Adrenal gland (tissue), 12 donors: Measurements from ENCODE around the gene MICU1. TPM values are rescaled to one million over a fixed set of nuclear protein-coding genes. Genes with fewer than 3 reads are reported as not detected.
A peak's percentile ranks its signal among the peaks of the same experiment; 100 is the strongest.

ENCODE experiments used
- DNase-seq, 7 donors: peaks; one replicate each; pipeline ENCODE4 v3.0.0-alpha.2; 2019 to 2020
- H3K27ac ChIP-seq, 5 donors: fragments of 200-600 bp; sonication (generic) in 4 of 5; 1 replicate in 3 of 5; 2 replicates in 2 of 5; pipeline versions ENCODE4 v1.5.1 to v1.8.0; 2016 to 2020; ENCODE audit warnings: mild to moderate bottlenecking in 1 of 5
- H3K27me3 ChIP-seq: fragments of 200-600 bp; 2 replicates; pipeline ENCODE4 v1.8.0; 2021
- H3K36me3 ChIP-seq, 2 donors: fragments of 200-600 bp; replicated peaks in 1 of 2; 1 replicate in 1 of 2; 2 replicates in 1 of 2; pipeline versions ENCODE4 v1.5.1 to v1.8.0; 2018 to 2022
- H3K4me1 ChIP-seq, 2 donors: fragments of 200-600 bp; replicated peaks in 1 of 2; 1 replicate in 1 of 2; 2 replicates in 1 of 2; pipeline versions ENCODE4 v1.5.1 to v1.8.0; 2018 to 2021
- H3K4me3 ChIP-seq, 4 donors: fragments of 200-600 bp; sonication (generic) in 3 of 4; one replicate each; pipeline ENCODE4 v1.5.1; 2016 to 2018
- H3K9me3 ChIP-seq, 3 donors: fragments of 200-600 bp; sonication (generic) in 1 of 3; replicated peaks in 1 of 3; 1 replicate in 2 of 3; 2 replicates in 1 of 3; pipeline versions ENCODE4 v1.5.1 to v1.8.0; 2016 to 2021
- POLR2A ChIP-seq, 2 donors: fragments of 450-650 bp; IDR thresholded peaks; one replicate each; pipeline ENCODE4 v1.6.1; 2017; ENCODE audit warnings: antibody characterized with exemption in 2 of 2, mild to moderate bottlenecking in 2 of 2, moderate library complexity in 1 of 2
- WGBS, 4 donors: extraction: QIAGEN DNeasy Blood & Tissue Kit in 2 of 4; methylation state at CpG; one replicate each; pipeline versions ENCODE4 v1.1.5 to v1.1.7; 2013 to 2017; 5-methylcytosine and 5-hydroxymethylcytosine counted together
- intact Hi-C, 2 donors: fragments of 100-400 bp; cut with DNase I; formaldehyde crosslinking; loops; one replicate each; pipeline versions ENCODE4 v1.14.1 to v1.15.0; 2022 to 2023
- polyA plus RNA-seq, 3 donors: library from polyadenylated mRNA; stranded (reverse); fragments of 200-250 nt in 2 of 3; fragments of 350-450 nt in 1 of 3; fragmentation: Illumina TruSeq in 1 of 3; extraction: RNeasy Lipid Tissue Mini Kit (QIAGEN cat#74804) in 1 of 3; gene quantifications; one replicate each; pipeline ENCODE4 v1.2.3, GENCODE V29; 2013 to 2014
- total RNA-seq, 9 donors: library from RNA; depleted of rRNA in 4 of 9; stranded (reverse); fragments of >200 nt in 4 of 9; fragments of 120-200 nt in 1 of 9; fragmentation: NEBNext Ultra II Directional in 1 of 9; extraction: Animal tissue kit (Norgen Biotek cat#: 25700) in 1 of 9; gene quantifications; one replicate each; pipeline versions ENCODE4 v1.1.0 to v1.2.4, GENCODE V29; 2013 to 2023
- TF ChIP-seq, protein P1 (sequence below), 6 experiments: fragments of 450-650 bp in 4 of 6; fragments of 200-600 bp in 2 of 6; sonication (generic) in 1 of 6; IDR thresholded peaks; 1 replicate in 5 of 6; 2 replicates in 1 of 6; pipeline versions ENCODE4 v1.5.1 to v1.8.0; 2016 to 2021; ENCODE audit warnings: antibody characterized with exemption in 6 of 6, mild to moderate bottlenecking in 2 of 6, moderate library complexity in 1 of 6
- donor health status: healthy with polysubstance abuse.
- donor health status: Bipolar disorder and iron deficiency.
- donor health status: DM: yes; HTN: yes; CAD: no.
- donor health status: DM: no; HTN: no; CAD: no.
- donor health status: DM: no; HTN: no; CAD: no.
- donor health status: DM: yes; HTN: yes; CAD: no.

MICU1 gene
- total and polyA plus RNA-seq, 12 donors: 56.5 to 122 (median 90.2) TPM

DNA sequence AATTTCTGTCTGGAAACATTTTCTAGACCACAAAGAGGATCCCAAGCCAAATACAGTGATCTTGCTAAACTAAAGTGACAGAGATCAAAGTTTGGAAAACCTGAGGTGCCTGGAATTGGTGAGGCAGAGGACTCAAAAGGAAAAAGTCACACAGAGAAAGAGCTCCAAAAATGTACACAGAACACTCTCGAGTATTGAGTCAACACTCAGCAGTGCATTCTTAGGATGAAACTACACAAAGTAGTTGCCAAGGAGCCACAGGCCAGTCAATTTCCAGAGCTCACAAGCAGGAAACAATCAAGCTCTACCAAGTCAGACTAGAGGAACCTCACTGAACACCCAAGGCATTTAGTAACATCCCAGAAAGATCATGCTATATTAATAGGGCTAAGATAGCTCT, 61.3 kb downstream of the MICU1 start:
- no peak for TF ChIP-seq POLR2A (IDR thresholded peaks at IDR 0.05)
- TF ChIP-seq, protein P1, sequence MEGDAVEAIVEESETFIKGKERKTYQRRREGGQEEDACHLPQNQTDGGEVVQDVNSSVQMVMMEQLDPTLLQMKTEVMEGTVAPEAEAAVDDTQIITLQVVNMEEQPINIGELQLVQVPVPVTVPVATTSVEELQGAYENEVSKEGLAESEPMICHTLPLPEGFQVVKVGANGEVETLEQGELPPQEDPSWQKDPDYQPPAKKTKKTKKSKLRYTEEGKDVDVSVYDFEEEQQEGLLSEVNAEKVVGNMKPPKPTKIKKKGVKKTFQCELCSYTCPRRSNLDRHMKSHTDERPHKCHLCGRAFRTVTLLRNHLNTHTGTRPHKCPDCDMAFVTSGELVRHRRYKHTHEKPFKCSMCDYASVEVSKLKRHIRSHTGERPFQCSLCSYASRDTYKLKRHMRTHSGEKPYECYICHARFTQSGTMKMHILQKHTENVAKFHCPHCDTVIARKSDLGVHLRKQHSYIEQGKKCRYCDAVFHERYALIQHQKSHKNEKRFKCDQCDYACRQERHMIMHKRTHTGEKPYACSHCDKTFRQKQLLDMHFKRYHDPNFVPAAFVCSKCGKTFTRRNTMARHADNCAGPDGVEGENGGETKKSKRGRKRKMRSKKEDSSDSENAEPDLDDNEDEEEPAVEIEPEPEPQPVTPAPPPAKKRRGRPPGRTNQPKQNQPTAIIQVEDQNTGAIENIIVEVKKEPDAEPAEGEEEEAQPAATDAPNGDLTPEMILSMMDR (IDR thresholded peaks at IDR 0.05): no peak
- peaks cover 0 to 7% of the 10 kb centered on the region in 2 donors for H3K36me3 ChIP-seq
- H3K27me3 ChIP-seq: no peaks in the 10 kb centered on the region

DNA sequence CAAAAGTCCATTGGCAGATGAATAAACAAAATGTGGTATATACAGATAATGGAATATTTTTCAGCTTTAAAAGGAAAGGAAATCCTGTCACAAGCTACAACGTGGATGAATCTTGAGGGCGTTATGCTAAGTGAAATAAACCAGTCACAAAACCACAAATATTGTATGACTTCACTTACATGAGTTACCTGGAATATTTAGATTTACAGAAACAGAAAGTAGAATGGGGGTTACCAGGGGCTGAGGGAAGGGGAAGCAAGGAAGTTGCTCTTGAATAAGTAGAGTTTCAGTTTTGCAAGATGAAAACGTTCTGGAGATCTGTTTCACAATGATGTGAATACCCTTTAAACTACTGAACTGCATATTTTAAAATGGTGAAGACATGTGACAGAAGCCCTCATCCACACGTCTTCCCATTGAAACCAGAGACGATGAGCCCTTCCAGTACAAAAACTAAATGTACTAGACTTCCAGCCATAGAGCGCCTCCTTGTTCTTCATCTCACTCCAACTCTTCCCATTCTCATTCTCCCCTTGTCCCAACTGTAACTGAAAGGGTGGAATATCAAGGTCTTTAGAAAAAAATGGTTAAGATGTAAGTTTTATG, 62.4 kb downstream of the MICU1 start:
- intact Hi-C loops: no loop called here
- Histone ChIP-seq H3K4me3 (no peak overlapping the region), H3K4me1 (peaks cover 7 to 11% of the 10 kb centered on the region in 2 donors), H3K27me3 (no peaks in the 10 kb centered on the region), H3K36me3 (peaks cover 0 to 7% of the 10 kb centered on the region in 2 donors), H3K27ac (no peak overlapping the region), H3K9me3 (no peaks in the 10 kb centered on the region)
- DNase-seq: no peak
- TF ChIP-seq POLR2A (IDR thresholded peaks at IDR 0.05): no peak
- TF ChIP-seq, protein P1 (IDR thresholded peaks at IDR 0.05): no peak
- WGBS, 4 donors: 74 to 81% (median 78%) methylated on average over 6 of the region's 6 CpGs

More for the DNA sequence above, 61.3 kb downstream of the MICU1 start:
- Histone ChIP-seq H3K27ac (no peak overlapping the region), H3K4me3 (no peak overlapping the region), H3K9me3 (no peaks in the 10 kb centered on the region), H3K4me1 (peaks cover 7 to 11% of the 10 kb centered on the region in 2 donors)
- 77 to 93% (median 80%) methylated on average over 1 of the region's 1 CpG for WGBS, 4 donors
- intact Hi-C loops: no loop called here
- no peak for DNase-seq

DNA sequence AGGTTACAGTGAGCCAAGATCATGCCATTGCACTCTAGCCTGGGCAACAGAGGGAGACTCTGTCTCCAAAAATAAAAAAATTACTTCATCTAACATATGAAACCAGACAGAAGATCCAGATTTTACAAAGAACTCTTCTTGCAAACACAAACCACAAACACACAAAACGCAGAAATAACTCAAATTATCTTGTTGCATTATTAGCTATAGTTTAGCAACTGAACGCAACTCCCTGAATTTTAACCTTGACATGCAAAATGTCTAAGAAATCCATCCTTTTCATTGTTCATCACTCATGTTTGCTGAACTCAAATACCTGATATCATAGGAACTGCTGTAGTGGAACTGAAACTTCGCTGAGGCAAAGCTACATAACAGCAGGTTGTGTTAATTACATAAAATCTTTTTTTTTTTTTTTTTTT, 64.1 kb downstream of the MICU1 start:
- Histone ChIP-seq H3K9me3 (no peaks in the 10 kb centered on the region), H3K27ac (peak overlapping the region in 2 of 5 donors; percentile 38 to 66), H3K36me3 (peaks cover 0 to 7% of the 10 kb centered on the region in 2 donors), H3K4me1 (peaks cover 4 to 7% of the 10 kb centered on the region in 2 donors), H3K27me3 (no peaks in the 10 kb centered on the region), H3K4me3 (no peak overlapping the region)
- DNase-seq: no peak
- intact Hi-C loops: no loop called here
- WGBS, 4 donors: 79 to 83% (median 80%) methylated on average over 3 of the region's 3 CpGs
- no peak for TF ChIP-seq POLR2A (IDR thresholded peaks at IDR 0.05)
- TF ChIP-seq, protein P1 (IDR thresholded peaks at IDR 0.05): no peak

DNA sequence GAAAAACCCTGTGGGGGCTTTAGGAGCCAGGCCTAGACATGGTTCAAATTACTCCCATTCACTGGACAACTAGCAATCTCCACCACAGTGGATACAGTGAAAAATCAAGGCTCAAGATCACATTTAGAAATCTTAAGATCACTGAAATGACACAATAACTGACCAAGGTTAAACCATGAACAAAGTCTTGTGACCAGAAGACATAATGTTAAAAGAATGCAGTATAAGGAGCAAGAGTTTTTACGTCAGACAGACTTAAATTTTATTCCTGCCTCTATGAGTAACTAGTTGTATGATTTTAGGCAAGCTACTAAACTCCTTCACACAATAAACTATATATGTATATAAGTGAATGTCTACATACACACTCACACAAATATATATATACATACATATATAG, 68.5 kb downstream of the MICU1 start:
- intact Hi-C loops: no loop called here
- Histone ChIP-seq H3K27ac (no peak overlapping the region), H3K36me3 (peaks cover 0 to 2% of the 10 kb centered on the region in 2 donors), H3K4me3 (no peak overlapping the region), H3K27me3 (no peaks in the 10 kb centered on the region), H3K9me3 (no peaks in the 10 kb centered on the region), H3K4me1 (peaks cover 11% of the 10 kb centered on the region in 2 donors)
- WGBS, 4 donors: 62 to 97% (median 66%) methylated on average over 1 of the region's 1 CpG
- TF ChIP-seq, protein P1 (IDR thresholded peaks at IDR 0.05): no peak
- no peak for TF ChIP-seq POLR2A (IDR thresholded peaks at IDR 0.05)
- no peak for DNase-seq
